Measurements from ENCODE around the gene PRDM16. TPM values are rescaled to one million over a fixed set of nuclear protein-coding genes. Genes with fewer than 3 reads are reported as not detected.

PRDM16 gene
- total and polyA plus RNA-seq, 3 donors from 2014 or later, result 2.1 to 5.6 (median 4.7) TPM

- DNase-seq, result peak; percentile 88
- no peak for TF ChIP-seq CTCF (IDR thresholded peaks at IDR 0.05)
- TF ChIP-seq POLR2A (IDR thresholded peaks at IDR 0.05), result no peak
- Histone ChIP-seq H3K27ac (peak overlapping the region; percentile 66 to 80), H3K27me3 (no peaks in the 10 kb centered on the region), H3K4me1 (peaks cover 40% of the 10 kb centered on the region), H3K9me3 (no peaks in the 10 kb centered on the region), H3K36me3 (ENCODE audit: low read depth, missing control alignments) (no peaks in the 10 kb centered on the region), H3K4me3 (no peak overlapping the region)
- 34 to 50% methylated on average over 12 to 14 of the region's 14 CpGs for WGBS, 2 donors
- intact Hi-C loops (cut with DNase I; ENCODE audit: low total_unique reads), result no loop called here
Observed at GRCh38 chr1:3460672-3461131, 391.7 kb downstream of the PRDM16 start.

GRCh38 chr1:3461238-3461933 is 392.4 kb downstream of the PRDM16 start:
- WGBS, 2 donors, result 89 to 90% methylated on average over 20 to 30 of the region's 30 CpGs
- Histone ChIP-seq H3K4me1 (peaks cover 46% of the 10 kb centered on the region), H3K27ac (peak overlapping the region; percentile 66 to 80)

GRCh38 chr1:3461934-3462275 is 392.9 kb downstream of the PRDM16 start:
- no peak overlapping the region for H3K4me3 ChIP-seq
- TF ChIP-seq CTCF (IDR thresholded peaks at IDR 0.05) (no peak), POLR2A (IDR thresholded peaks at IDR 0.05) (no peak)
- intact Hi-C loops (cut with DNase I; ENCODE audit: low total_unique reads), result no loop called here
- no peaks in the 10 kb centered on the region for H3K9me3 ChIP-seq
- H3K27ac ChIP-seq, result no peak overlapping the region
- no peaks in the 10 kb centered on the region for H3K36me3 ChIP-seq (ENCODE audit: low read depth, missing control alignments)
- 76 to 84% methylated on average over 10 to 12 of the region's 13 CpGs for WGBS, 2 donors
- peaks cover 41% of the 10 kb centered on the region for H3K4me1 ChIP-seq
- no peak for DNase-seq
- no peaks in the 10 kb centered on the region for H3K27me3 ChIP-seq

More at GRCh38 chr1:3461238-3461933, 392.4 kb downstream of the PRDM16 start:
- H3K36me3 ChIP-seq (ENCODE audit: low read depth, missing control alignments), result no peaks in the 10 kb centered on the region
- DNase-seq, result no peak
- H3K27me3 ChIP-seq, result no peaks in the 10 kb centered on the region
- intact Hi-C loops (cut with DNase I; ENCODE audit: low total_unique reads), result no loop called here
- H3K9me3 ChIP-seq, result no peaks in the 10 kb centered on the region
- TF ChIP-seq POLR2A (IDR thresholded peaks at IDR 0.05) (no peak), CTCF (IDR thresholded peaks at IDR 0.05) (no peak)
- H3K4me3 ChIP-seq, result no peak overlapping the region

GRCh38 chr1:3462356-3463012 is 393.5 kb downstream of the PRDM16 start:
- H3K27me3 ChIP-seq, result no peaks in the 10 kb centered on the region
- no peak for DNase-seq
- no peak overlapping the region for H3K4me3 ChIP-seq
- TF ChIP-seq CTCF (IDR thresholded peaks at IDR 0.05), result no peak
- no peak for TF ChIP-seq POLR2A (IDR thresholded peaks at IDR 0.05)
- intact Hi-C loops (cut with DNase I; ENCODE audit: low total_unique reads), result no loop called here
- H3K4me1 ChIP-seq, result peaks cover 37% of the 10 kb centered on the region
- 93 to 100% methylated on average over 3 to 16 of the region's 16 CpGs for WGBS, 2 donors
- no peaks in the 10 kb centered on the region for H3K9me3 ChIP-seq
- H3K27ac ChIP-seq, result no peak overlapping the region
- H3K36me3 ChIP-seq (ENCODE audit: low read depth, missing control alignments), result no peaks in the 10 kb centered on the region

Data from testis (tissue), 3 donors.